ENCODE measurements around the gene REN.

DNA sequence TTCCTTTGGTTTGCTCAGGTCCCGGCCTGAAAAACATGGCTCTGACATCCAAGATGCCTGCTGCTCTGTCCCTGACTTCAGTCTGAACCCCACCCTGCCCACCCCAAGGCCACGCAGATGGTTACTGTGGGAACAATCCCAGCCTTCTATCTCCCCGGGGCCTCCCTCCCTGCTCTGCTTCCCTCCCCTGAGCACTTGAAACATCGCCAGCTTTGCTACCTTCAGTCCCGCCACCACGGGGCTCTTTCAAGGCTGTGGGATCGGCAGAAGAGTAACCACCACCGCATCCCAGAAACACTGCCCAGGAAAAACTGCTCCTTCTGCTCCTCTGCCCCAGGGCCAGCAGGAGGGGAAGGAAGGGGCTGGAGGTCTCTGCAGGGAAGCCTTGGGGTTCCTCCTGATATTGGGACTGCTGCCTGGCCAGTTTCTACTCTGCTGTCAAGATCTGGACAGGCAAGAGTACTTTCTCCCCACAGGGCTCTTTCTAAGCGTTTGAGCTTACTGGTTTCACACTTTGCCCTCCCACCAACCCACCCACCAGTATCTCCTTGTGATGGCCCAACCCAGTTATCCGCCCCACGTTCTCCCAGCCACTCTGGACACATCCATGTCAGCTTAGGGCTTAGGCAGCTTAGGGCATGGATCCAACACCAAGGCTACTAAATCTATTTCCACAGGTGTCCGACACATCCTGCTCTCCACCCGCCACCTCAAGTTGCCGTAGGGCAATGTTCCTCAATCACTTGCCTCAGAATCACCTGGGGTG is 22.7 kb downstream of the REN start:
- TF ChIP-seq, protein P1, sequence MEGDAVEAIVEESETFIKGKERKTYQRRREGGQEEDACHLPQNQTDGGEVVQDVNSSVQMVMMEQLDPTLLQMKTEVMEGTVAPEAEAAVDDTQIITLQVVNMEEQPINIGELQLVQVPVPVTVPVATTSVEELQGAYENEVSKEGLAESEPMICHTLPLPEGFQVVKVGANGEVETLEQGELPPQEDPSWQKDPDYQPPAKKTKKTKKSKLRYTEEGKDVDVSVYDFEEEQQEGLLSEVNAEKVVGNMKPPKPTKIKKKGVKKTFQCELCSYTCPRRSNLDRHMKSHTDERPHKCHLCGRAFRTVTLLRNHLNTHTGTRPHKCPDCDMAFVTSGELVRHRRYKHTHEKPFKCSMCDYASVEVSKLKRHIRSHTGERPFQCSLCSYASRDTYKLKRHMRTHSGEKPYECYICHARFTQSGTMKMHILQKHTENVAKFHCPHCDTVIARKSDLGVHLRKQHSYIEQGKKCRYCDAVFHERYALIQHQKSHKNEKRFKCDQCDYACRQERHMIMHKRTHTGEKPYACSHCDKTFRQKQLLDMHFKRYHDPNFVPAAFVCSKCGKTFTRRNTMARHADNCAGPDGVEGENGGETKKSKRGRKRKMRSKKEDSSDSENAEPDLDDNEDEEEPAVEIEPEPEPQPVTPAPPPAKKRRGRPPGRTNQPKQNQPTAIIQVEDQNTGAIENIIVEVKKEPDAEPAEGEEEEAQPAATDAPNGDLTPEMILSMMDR (IDR thresholded peaks at IDR 0.05), result no peak
- no peak for TF ChIP-seq ZFX (IDR thresholded peaks at IDR 0.05; ENCODE audit: borderline replicate concordance)

Data from 22Rv1 (cell line).